ENCODE results near the gene SH3GL1.

Gene SH3GL1, protein sequence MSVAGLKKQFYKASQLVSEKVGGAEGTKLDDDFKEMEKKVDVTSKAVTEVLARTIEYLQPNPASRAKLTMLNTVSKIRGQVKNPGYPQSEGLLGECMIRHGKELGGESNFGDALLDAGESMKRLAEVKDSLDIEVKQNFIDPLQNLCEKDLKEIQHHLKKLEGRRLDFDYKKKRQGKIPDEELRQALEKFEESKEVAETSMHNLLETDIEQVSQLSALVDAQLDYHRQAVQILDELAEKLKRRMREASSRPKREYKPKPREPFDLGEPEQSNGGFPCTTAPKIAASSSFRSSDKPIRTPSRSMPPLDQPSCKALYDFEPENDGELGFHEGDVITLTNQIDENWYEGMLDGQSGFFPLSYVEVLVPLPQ

DNA sequence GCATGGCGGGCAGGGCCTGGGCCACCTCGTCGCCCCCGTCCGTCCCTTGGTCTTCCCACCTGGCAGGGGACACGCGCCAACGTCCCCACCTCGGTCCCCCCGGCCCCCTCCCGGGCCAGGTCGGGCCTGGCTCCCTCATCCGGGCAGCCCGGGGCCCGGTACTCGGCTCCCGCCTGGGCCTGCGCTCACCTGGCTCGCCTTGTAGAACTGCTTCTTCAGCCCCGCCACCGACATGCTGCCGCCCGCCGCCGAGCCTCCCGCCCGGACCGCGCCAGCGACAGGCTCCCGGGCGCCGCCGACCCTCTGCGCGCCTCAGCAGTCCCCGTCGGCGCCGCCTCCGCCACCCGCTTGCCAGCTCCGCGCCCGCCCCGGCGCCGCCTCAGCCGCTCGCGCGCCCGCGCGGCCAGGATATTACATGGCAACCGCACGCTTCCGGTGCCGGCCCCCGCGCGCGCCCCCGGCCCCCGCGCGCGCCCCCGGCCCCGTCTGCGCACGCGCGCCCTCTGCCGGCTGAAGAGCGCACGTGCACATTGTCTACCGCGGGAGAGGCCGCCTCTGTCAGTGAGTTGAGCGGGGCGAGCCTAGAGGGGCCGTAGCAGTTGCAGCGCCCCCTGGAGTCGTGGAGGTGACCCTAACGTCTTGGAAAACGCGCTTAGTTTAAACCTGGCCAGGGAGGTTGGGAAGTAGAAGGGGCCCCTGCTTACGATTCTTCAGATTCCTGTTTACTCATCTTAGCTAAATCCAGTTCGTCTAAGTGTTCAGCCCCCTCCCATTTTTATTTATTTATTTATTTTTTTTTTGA is at the start of gene SH3GL1:
TSS of gene SH3GL1 (minus strand) at position 413 of the 802 bp plus-strand sequence. CDS start at position 234, 179 bp downstream.
- peak; percentile 90 to 92 for DNase-seq

DNA sequence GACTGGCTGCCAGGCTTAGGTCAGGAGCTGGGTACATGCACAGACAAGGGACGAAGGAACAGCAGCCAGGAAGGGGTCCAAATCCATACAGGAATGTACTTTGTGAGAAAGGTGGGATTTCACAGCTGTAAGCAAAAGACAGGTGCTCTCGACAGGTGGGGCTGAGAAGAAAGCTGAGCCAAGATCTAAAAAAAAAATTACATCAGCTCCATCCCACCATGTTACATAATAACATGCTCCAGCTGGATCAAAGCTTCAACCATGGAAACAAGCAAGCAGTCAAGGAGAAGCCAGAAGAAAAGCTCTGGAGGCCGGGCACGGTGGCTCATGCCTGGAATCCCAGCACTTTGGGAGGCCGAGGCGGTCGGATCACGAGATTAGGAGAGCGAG is 49.3 kb upstream of the SH3GL1 start:
- peak in 1 of 2 donors; percentile 48 for DNase-seq

DNA sequence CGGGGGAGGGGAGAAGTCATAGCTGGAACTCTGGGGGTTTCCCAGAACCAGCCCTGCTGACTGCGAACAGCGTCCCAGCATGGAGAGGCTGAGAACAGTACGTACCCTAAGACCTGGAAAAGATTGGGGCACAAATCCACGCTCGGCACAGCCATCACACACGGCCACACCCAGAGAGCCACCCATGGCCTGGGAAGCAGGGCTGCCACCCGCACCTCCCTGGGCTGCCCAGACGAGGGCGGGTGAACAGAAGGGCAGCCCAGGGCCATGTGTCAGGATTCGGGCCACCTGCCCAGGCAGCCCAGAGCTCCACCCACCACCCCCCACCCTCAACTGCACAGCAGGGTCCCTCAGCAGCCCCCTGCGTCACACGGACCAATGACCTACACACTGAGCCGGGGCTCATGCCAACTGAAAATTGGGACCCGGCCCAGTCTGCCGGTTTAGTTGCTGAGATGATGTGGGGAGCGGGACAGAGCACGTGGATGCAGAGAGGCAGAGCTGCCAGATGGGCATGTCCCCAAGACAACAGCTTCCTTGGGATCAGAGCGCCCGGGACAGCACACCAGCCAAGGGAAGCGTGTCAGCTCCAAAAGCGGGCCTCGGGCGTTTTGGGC is 48.8 kb upstream of the SH3GL1 start:
- DNase-seq = peak; percentile 74 to 80

DNA sequence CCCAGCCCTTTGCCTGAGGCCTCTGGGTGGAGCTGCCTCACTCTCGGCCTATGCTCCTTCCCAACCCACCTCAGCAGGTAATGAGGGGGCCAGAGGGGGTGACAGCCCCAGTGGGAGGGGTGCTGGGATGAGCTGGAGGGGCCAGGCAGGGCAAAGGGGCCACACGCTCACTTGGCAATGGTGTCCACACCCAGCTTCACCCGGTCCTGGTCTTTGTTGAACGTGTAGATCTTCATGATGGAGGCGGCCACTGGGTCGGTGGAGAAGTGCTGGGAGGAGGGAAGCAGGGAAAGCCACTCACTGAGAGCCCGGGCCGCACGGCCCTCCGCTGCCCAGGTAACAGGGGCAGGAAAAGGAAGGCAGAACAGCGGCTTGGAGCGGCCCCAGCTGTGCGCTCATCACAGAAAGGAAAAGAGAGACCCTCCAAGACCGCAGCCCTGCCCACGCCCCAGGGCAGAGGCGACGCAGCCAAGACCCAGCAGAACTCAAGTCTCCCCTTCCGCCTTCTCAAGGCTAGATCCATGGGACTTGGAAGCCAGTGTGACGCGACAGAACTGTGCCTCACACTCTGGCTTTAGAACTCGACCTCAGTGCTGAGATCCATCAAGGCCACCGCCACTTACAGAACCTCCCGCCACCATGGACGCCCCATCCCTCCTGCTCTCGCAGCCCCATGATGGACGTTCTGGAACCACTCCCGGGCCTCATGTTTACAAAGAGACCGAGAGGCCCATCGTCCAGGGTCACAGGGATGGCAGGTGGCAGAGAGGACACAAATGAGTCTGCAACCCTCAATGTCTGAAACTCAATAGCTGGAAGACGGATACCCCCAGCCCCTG is 48.0 kb upstream of the SH3GL1 start:
- no peak for DNase-seq

DNA sequence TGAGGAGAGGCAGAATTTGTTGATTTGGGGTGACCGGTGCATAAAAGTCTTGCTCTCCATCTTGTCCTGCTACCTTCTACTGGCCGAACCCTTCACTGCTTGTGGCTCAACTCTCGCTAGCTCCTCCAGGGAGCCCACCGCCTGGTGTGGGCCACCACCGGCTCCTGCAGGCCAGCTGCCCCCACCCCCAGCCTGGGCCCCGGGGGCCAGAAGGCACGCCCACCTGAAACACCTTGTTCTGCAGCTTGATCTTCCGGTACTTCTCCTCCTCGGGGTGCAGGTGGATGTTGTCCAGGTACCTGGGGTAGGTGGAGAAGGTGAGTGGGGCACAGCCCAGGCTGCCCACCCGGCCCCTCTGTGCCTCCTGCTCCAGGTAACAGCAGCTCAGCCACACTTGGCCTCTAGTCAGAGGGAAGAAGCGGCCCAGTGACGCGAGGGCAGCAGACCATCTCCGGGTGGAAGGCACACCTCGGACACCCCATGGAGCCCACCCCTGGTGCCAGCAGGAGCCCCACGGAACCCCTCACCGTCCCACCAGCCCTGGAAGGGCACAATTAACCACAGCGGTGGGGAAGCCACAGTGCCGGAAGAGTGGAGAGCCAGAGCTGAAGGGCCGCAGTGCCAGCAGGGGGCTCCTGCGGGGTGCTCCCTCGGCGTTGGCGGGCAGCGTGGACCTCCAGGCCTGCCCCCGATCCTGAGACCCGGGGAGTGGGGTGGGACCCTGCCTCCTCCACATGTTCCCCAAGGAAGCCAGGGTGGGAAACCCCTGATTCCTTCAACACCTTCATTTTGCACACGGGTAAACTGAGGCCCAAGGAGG is 47.2 kb upstream of the SH3GL1 start:
- DNase-seq = no peak

DNA sequence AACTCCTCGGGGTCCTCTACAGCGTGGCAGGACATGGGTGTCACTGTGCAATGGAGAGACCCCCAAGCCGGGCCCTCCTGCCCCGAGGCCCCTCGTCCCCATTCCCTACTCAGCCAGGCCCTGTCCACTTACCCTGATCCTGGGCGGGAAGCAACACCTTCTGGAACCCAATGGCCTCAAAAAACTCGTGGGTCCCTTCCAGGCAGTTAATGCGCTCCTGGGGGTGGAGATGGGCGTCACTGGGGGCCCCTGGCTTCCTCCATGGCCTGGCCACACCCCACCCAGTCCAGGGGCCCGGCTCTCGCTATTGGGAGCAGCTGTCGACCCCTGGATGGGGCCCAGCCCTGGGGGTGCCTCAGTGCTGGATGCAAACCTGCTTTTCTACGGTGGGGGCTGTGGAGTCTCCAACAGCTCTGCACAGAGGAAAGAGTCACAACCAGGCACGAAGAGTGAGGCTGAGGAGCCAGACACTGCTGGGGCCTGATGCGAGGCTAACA is 46.4 kb upstream of the SH3GL1 start:
- no peak for DNase-seq

DNA sequence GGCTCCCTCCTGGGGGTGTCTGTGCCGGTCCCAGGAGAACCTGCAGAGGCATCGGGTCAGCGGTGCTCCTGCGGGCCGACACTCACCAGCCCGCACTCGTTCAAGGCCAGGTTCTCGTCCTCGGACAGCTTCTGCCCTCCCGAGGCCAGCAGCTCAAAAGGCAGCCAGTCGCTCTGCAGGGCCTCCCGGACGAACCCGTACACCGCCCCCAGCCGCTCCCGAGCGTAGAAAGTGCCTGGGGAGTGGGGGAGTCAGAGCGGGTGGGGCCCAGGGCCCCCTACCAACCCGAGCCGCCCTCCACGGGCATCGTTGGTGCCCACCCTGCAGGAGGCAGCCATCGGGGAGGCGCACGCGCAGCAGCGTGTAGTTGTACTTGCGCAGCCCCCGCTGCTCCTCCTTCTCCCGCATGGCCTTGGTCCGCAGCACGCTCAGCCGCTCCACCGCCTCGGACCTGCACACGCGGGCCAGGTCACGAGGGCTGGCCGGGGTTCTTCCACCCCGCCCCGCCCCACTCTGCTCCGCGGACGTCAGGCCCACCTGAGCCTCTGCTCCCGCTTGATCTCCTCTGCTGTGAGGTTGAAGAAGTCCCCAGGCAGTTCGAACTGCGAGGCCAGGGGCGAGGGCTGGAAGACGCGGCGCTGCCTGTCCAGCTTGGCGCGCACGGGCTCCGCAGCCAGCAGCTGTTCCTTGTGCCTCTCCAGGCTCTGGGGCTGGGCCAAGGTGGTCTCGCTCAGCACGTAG is 45.8 kb upstream of the SH3GL1 start:
- DNase-seq = no peak

DNA sequence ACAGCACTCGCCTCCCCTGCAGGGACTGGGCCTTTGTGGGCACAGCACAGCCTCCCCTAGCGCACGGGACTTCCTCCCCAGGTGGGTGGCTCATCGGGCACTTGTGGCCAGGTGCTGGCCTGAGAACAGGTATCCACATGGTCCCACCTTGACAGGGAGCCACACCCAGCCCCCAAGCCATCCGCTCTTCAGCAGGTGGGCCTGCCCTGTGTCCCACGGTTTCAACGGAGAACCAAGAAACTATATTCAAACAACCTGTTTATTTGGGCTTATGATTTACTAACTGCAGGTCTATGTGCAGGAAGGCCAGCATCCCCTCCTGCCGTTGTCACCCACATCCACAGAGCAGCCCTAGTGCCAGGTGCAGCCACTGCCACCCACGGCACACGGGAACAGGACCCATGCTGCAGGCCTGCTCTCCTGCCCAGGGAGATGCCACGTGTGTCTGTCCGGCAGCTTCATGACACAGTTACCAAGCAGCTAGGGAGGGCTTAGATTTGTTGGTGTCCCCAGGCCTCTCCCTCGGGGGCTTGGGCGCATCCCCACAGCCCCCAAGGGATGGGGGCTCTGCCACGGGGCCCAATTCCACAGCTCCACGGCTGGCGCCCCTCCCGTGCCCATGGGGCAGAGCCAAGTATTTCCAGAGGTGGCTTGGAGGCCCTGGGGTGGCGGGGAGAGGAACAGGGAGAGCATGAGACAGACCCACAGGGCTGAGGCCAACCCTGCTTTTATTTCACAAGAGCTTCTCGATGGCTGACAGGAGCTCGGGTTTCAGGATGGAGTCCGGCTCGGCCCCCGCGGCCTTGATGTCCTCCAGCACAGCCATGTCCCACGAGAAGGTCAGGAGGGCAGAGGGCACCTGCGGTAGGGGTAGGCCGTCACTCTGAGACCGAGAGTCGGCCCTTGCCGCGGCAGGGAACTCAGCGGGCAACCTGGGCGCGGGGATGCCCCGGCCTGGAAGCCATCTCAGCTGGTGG is 44.7 kb upstream of the SH3GL1 start:
- DNase-seq = no peak

DNA sequence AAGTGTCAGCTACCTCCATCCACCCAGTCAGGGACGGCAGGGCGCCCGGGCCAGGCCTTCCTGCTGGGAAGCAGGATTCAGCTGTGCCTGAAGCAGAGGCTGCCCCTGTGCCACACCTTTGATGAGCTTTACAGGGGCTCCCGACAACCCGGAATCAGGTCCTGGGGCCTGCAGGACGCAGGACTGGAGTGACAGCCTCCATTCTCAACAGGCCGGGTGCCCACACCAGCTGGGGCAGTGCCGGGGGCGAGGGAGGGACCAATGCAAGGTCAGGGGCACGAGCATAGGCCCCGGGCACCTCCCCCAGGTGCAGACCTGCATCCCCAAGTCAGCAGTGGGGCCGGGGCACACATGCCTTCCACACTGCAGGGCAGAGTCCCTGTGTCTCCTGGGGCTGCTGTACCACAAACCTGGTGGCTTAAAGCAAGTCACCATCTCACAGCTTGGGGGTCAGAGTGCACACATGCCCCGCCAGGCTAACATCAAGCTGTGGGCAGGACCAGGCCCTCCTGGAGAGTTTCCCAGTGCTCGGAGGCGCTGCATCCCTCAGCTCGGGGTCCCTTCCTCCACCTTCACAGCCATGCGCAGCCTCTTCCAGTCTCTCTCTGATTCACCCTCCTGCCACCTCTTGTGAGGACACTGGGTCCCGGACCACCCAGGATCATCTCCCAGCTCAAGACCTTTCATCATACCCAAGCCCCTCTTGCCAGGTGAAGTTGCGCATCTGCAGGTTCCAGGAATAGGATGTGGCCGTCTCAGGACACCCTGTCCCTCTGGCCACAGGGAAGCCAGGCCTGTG is 43.8 kb upstream of the SH3GL1 start:
- DNase-seq = no peak

DNA sequence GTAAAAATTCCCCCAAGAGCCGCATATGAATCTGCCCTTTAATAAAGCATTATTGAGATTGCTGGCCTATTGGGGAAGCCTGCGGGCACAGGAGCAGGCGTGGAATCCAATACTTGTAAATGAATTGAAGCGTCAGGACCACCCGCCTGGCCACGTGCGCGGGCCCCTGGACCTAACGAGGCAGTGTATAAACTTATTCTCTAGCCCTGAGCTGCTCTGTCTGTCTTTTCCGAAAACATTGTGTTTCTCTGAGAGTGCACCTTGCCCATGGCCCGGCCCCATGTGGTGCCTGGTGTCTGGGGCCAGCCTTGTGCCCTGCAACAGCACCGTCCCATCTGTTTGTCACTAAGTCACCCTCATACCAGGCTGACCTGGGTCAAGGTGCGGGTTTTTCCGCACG is 42.8 kb upstream of the SH3GL1 start:
- no peak for DNase-seq

DNA sequence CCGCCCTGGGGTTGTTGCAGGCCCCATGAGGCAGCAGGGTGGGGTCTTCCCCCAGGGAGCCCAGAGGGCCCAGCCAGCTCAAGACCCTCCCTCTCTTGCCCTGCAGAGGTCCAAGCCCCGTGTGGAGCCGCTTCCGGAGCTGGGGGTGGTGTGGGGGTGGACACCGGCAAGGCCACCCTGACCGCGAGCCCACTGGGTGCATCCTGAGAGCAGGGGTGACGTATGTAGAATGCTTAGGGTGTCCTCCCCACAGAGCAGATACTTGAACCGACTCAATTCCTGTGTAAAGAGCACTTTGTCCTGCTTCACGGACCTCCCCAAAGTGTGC is 42.4 kb upstream of the SH3GL1 start:
- no peak for DNase-seq

DNA sequence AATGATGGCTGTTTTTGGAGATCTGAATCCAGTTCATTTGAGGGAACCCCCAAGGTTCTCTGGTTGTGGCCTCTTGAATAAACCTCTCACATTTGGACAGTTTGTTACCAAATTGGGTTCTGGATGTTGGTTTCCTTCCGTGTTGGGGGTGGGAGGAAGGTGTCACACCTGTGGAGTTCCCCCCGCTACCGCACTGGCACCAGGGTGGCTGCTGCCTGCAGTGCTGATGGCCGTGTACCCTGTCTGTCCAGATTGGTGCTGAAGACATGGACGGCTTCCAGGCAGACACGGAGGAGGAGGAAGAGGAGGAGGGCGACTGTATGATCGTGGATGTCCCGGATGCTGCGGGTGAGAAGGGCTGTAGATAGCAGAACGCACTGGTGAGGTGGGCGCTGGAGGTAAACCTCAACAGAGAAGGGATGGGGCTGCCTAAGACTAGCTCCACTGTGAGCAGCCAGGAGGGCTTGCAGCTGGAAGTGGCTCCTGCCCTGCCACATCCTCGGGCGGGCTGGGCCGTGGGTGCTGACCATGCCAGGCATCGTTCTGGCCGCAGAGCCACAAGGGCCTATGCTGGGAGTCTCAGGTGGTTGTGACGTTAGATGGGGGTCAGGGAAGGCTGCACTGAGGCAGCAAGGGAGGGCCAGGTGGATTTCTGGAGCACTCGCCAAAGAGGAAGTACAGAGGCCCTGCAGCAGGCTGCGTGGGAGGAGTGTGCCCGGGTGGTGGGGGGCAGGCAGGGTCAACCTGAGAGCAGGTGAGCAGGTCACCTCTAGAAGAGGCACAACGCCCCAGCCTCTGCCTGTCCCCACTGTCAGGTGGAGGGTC is 41.9 kb upstream of the SH3GL1 start:
- DNase-seq = no peak

DNA sequence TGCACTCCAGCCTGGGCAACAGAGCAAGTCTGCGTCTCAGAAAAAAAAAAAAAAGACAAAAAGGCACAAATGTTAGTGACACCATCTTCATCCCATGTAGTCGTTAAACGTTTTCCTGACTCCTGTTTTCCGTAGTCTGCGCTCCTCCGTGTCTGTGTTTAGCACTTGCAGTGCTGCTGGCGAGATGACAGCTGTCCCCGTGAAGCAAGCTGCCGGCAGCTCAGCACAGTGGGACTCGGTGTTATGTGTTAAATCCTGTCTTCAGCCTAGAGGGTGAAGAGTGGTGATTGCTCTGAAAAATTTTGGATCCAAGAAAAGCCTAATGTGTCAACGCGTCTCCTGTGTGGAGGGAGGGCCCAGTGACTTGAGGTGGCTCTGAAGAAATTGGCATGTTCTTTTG is 38.9 kb upstream of the SH3GL1 start:
- DNase-seq = peak in 1 of 2 donors; percentile 21

DNA sequence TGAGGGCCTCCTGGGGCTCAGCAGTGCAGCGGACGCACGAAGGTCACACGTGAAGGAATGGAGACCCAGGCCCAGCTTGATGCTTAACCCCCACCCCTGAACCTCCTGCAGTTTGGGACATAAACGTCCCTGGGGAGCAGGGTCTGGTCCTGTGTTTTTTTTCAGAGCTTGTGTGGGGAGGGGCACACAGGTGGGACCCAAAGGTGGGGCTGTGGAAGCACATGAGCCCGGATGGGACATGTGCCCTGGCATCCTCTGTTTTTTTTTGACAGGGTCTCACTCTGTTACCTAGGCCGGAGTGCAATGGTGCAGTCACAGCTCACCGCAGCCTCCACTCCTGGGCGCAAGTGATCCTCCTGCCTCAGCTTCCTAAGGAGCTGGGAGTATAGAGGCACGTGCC is 36.8 kb upstream of the SH3GL1 start:
- DNase-seq = no peak

DNA sequence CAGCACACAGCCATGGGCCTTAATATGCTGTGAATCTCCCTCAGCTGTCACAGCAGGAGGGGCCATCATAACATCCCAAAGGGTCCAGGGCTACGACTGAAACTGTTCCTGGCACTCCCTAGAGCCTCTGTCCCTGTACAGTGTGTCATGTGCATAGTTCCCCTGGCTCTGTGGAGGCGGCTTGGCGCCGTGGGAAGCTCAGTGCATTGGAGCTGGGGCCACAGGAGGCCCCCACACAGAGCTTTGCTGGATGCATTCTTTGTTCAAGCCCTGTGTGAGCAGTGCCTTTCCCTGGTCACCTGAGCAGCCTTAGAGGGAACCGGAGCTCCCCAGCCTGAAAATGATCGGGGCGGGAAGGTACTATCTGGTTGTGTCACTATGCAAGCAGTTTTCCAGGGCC is 35.9 kb upstream of the SH3GL1 start:
- no peak for DNase-seq

DNA sequence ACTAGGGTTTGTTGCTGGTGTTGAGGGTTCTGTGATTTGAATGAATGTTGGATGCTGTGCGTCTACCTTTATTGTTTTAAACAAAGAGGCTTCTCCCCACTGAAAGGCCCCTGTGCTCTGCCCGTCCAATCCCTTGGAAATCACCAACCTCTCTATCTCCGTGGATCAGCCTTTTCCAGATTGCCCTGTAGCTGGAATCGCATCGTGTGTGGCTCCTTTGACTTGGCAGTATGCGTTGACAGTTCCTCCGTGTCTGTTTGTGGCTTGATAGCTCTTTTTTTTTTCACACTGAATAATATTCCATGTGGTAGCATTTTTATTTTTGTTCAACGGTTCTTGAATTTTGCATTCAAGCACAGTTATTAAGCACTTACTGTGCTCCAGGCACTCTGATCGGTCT is 34.0 kb upstream of the SH3GL1 start:
- DNase-seq = no peak

DNA sequence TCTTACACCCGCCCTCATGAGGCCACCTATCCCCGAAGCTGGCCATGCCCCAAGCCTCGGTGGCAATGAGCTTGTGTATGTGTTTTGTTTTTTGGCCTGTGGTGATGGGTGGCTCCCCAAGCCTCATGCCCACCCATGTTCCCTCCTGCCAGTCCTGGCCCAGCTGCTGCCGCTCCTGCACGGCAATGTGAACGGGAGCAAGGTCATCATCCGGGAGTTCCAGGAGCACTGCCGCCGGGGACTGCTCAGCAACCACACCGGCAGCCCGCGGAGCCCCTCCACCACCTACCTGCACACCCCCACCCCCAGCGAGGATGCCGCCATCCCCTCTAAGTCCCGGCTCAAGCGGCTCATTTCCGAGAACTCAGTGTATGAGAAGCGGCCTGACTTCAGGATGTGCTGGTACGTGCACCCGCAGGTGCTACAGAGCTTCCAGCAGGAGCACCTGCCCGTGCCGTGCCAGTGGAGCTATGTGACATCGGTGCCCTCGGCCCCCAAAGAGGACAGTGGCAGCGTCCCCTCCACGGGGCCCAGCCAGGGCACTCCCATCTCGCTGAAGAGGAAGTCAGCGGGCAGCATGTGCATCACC is 32.7 kb upstream of the SH3GL1 start:
- no peak for DNase-seq
